Esophagus squamous epithelium (tissue), 5 donors: Measurements from ENCODE around the gene OR6K2. TPM values are rescaled to one million over a fixed set of nuclear protein-coding genes. Genes with fewer than 3 reads are reported as not detected.

Experiments
- DNase-seq: peaks from one replicate; lab custom pipeline; 2025; lab: John Stamatoyannopoulos, UW
- H3K27ac ChIP-seq, 4 donors: fragments of 200-600 bp; sonication (generic); one replicate each; pipeline ENCODE4 v1.5.1; 2016 to 2019; ENCODE audit warnings: mild to moderate bottlenecking in 1 of 4
- H3K27me3 ChIP-seq, 4 donors: fragments of 200-600 bp; sonication (generic); 1 replicate in 3 of 4; 2 replicates in 1 of 4; pipeline versions ENCODE4 v1.5.1 to v1.6.0; 2017 to 2021; ENCODE audit warnings: antibody characterized with exemption in 1 of 4
- H3K36me3 ChIP-seq, 3 donors: fragments of 200-600 bp; sonication (generic); one replicate each; pipeline ENCODE4 v1.5.1; 2016 to 2019
- H3K4me1 ChIP-seq, 3 donors: fragments of 200-600 bp; sonication (generic); one replicate each; pipeline ENCODE4 v1.5.1; 2017 to 2019
- H3K4me3 ChIP-seq, 4 donors: fragments of 200-600 bp; sonication (generic); 1 replicate in 3 of 4; 2 replicates in 1 of 4; pipeline ENCODE4 v1.5.1; 2016 to 2019; ENCODE audit warnings: mild to moderate bottlenecking in 2 of 4, moderate library complexity in 1 of 4
- H3K9me3 ChIP-seq, 3 donors: fragments of 200-600 bp; sonication (generic); one replicate each; pipeline ENCODE4 v1.5.1; 2016 to 2019
- CTCF ChIP-seq, 6 experiments: fragments of 450-650 bp in 4 of 6; fragments of 200-600 bp in 2 of 6; sonication (generic) in 2 of 6; IDR thresholded peaks; one replicate each; pipeline ENCODE4 v1.5.1; 2016 to 2019; ENCODE audit warnings: antibody characterized with exemption in 6 of 6, mild to moderate bottlenecking in 4 of 6, moderate library complexity in 4 of 6
- POLR2A ChIP-seq, 4 donors: fragments of 450-650 bp; IDR thresholded peaks; one replicate each; pipeline ENCODE4 v1.6.1; 2017; ENCODE audit warnings: antibody characterized with exemption in 4 of 4, mild to moderate bottlenecking in 4 of 4, moderate library complexity in 3 of 4
- WGBS, 2 donors: methylation state at CpG; one replicate each; pipeline ENCODE4 v1.1.5; 2018; 5-methylcytosine and 5-hydroxymethylcytosine counted together
- intact Hi-C: fragments of 100-400 bp; cut with DNase I; formaldehyde crosslinking; loops from one replicate; pipeline ENCODE4 v1.15.0; 2022
- total RNA-seq, 4 donors: library from RNA; depleted of rRNA; stranded (reverse); fragments of >200 nt; gene quantifications; one replicate each; pipeline ENCODE4 v1.1.0, GENCODE V29; 2016
- donor health status: DM: yes; HTN: yes; CAD: no.

Gene OR6K2
- total RNA-seq, 4 donors from 2014 or later, result not detected

- Histone ChIP-seq H3K9me3 (no peaks in the 10 kb centered on the region), H3K36me3 (no peaks in the 10 kb centered on the region), H3K4me3 (no peak overlapping the region), H3K27ac (no peak overlapping the region), H3K27me3 (no peaks in the 10 kb centered on the region), H3K4me1 (no peaks in the 10 kb centered on the region)
- 88 to 100% methylated on average over 1 of the region's 1 CpG for WGBS, 2 donors
- TF ChIP-seq POLR2A (IDR thresholded peaks at IDR 0.05), result no peak
- no peak for TF ChIP-seq CTCF (IDR thresholded peaks at IDR 0.05)
- intact Hi-C loops, result no loop called here
- DNase-seq, result no peak
Measured at GRCh38 chr1:158679289-158679688, 21.2 kb downstream of the OR6K2 start.

DNA sequence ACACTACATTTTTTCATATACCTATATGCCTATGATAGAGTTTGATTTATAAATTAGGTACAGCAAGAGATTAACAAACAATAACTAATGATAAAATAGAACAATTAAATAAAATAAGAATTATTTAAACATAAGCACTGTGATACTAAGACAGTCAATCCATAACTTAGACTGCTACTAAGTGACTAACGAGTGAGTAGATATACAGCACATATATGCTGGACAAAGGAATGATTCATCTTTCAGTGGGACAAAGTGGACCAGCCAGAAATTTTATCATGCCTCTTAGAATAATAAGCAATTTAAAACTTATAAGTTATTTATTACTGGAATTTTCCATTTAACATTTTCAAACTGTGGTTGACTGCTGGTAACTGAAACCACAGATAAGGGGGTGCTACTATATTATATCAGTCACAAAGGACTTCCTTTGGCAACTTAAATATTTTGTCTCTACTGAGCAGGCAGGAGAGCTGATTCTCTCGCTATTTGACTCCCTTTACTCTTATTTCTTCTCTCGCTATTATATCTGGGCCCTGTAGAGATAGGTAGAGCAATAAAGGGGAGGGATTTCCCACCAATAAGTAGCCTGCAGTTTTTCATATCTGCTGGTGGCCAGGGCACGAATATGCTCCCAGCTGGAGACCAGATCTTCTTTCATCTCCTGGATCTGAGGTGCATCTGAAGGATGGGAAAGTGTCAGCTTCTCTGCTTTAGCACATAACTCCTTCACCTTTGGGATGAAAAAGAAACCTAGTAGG, 24.7 kb downstream of the OR6K2 start:
- Histone ChIP-seq H3K36me3 (no peaks in the 10 kb centered on the region), H3K4me1 (no peaks in the 10 kb centered on the region), H3K4me3 (no peak overlapping the region), H3K27ac (no peak overlapping the region), H3K27me3 (no peaks in the 10 kb centered on the region), H3K9me3 (no peaks in the 10 kb centered on the region)
- DNase-seq, result no peak
- TF ChIP-seq CTCF (IDR thresholded peaks at IDR 0.05) (no peak), POLR2A (IDR thresholded peaks at IDR 0.05) (no peak)
- 48 to 69% methylated on average over 4 of the region's 4 CpGs for WGBS, 2 donors
- intact Hi-C loops, result no loop called here

DNA sequence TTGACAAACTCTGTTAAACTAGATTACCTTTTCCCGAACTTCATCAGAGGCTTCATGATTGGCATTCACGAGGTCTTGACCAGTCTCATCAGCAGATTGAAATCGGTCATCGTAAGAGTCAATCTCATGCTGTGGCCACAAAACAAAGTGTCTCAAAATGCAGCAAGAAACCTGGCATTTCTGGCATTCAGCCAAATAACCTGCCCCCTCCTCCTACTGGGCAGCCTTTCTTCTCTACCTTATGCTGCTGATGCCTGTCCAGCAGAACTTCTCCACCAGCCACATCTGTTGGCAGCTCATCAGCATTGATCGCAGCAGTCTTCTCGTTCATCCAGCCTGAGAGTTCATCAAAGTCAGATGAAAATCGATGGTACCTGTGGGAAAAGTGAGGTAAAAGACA, 26.1 kb downstream of the OR6K2 start:
- no peak for DNase-seq
- TF ChIP-seq CTCF (IDR thresholded peaks at IDR 0.05), result no peak
- no peak for TF ChIP-seq POLR2A (IDR thresholded peaks at IDR 0.05)
- intact Hi-C loops, result no loop called here
- Histone ChIP-seq H3K4me1 (no peaks in the 10 kb centered on the region), H3K27me3 (no peaks in the 10 kb centered on the region), H3K4me3 (no peak overlapping the region), H3K9me3 (no peaks in the 10 kb centered on the region), H3K27ac (no peak overlapping the region), H3K36me3 (no peaks in the 10 kb centered on the region)
- WGBS, 2 donors, result 81 to 82% methylated on average over 5 to 7 of the region's 7 CpGs

- Histone ChIP-seq H3K4me3 (no peak overlapping the region), H3K27ac (no peak overlapping the region), H3K4me1 (no peaks in the 10 kb centered on the region), H3K36me3 (no peaks in the 10 kb centered on the region), H3K9me3 (no peaks in the 10 kb centered on the region), H3K27me3 (no peaks in the 10 kb centered on the region)
- WGBS, 2 donors, result 72 to 81% methylated on average over 8 of the region's 8 CpGs
- intact Hi-C loops, result no loop called here
- no peak for DNase-seq
- no peak for TF ChIP-seq CTCF (IDR thresholded peaks at IDR 0.05)
- TF ChIP-seq POLR2A (IDR thresholded peaks at IDR 0.05), result no peak
Measured at GRCh38 chr1:158666037-158666436, 34.4 kb downstream of the OR6K2 start.

- Histone ChIP-seq H3K27ac (no peak overlapping the region), H3K27me3 (no peaks in the 10 kb centered on the region), H3K9me3 (no peaks in the 10 kb centered on the region), H3K4me3 (no peak overlapping the region), H3K4me1 (no peaks in the 10 kb centered on the region), H3K36me3 (no peaks in the 10 kb centered on the region)
- WGBS, 2 donors, result 59 to 64% methylated on average over 4 to 6 of the region's 6 CpGs
- intact Hi-C loops, result no loop called here
- no peak for DNase-seq
- TF ChIP-seq POLR2A (IDR thresholded peaks at IDR 0.05), result no peak
- no peak for TF ChIP-seq CTCF (IDR thresholded peaks at IDR 0.05)
Measured at GRCh38 chr1:158654571-158654970, 45.9 kb downstream of the OR6K2 start.
